Measurements from ENCODE around the gene AGAP1. TPM values are rescaled to one million over a fixed set of nuclear protein-coding genes. Genes with fewer than 3 reads are reported as not detected.

AGAP1 gene
- total RNA-seq, 3 donors from 2014 or later: 1.9 to 2.6 (median 2.1) TPM

- Mint-ChIP-seq H3K4me1 (ENCODE audit: low read depth) (no peaks in the 10 kb centered on the region), H3K9me3 (no peaks in the 10 kb centered on the region), H3K4me3 (no peak overlapping the region), H3K36me3 (ENCODE audit: insufficient read depth) (no peaks in the 10 kb centered on the region), H3K27me3 (ENCODE audit: low read depth) (peaks cover 5% of the 10 kb centered on the region)
- ATAC-seq: no peak
- DNase-seq: no peak
These were observed 349.1 kb downstream of the AGAP1 start for GRCh38 chr2:235842941-235843340.

- H3K9me3 Mint-ChIP-seq: no peaks in the 10 kb centered on the region
These were observed 349.9 kb downstream of the AGAP1 start for GRCh38 chr2:235843591-235844395.

GRCh38 chr2:235844561-235844960 lies 350.7 kb downstream of the AGAP1 start:
- H3K9me3 Mint-ChIP-seq: no peaks in the 10 kb centered on the region

More at GRCh38 chr2:235843591-235844395, 349.9 kb downstream of the AGAP1 start:
- no peaks in the 10 kb centered on the region for H3K4me1 Mint-ChIP-seq (ENCODE audit: low read depth)
- DNase-seq (no peak), ATAC-seq (no peak)
- H3K36me3 Mint-ChIP-seq (ENCODE audit: insufficient read depth): no peaks in the 10 kb centered on the region
- H3K27me3 Mint-ChIP-seq (ENCODE audit: low read depth): peaks cover 3% of the 10 kb centered on the region
- H3K4me3 Mint-ChIP-seq: no peak overlapping the region

GRCh38 chr2:235845245-235845644 lies 351.4 kb downstream of the AGAP1 start:
- no peaks in the 10 kb centered on the region for H3K9me3 Mint-ChIP-seq
- ATAC-seq: no peak
- no peaks in the 10 kb centered on the region for H3K27me3 Mint-ChIP-seq (ENCODE audit: low read depth)
- no peak for DNase-seq
- no peak overlapping the region for H3K4me3 Mint-ChIP-seq
- H3K36me3 Mint-ChIP-seq (ENCODE audit: insufficient read depth): no peaks in the 10 kb centered on the region
- H3K4me1 Mint-ChIP-seq (ENCODE audit: low read depth): no peaks in the 10 kb centered on the region

More at GRCh38 chr2:235844561-235844960, 350.7 kb downstream of the AGAP1 start:
- DNase-seq (no peak), ATAC-seq (no peak)
- Mint-ChIP-seq H3K4me3 (no peak overlapping the region), H3K4me1 (ENCODE audit: low read depth) (no peaks in the 10 kb centered on the region), H3K27me3 (ENCODE audit: low read depth) (no peaks in the 10 kb centered on the region), H3K36me3 (ENCODE audit: insufficient read depth) (no peaks in the 10 kb centered on the region)

GRCh38 chr2:235847576-235847975 lies 353.7 kb downstream of the AGAP1 start:
- Mint-ChIP-seq H3K27me3 (ENCODE audit: low read depth) (no peaks in the 10 kb centered on the region), H3K9me3 (no peaks in the 10 kb centered on the region), H3K4me3 (no peak overlapping the region), H3K36me3 (ENCODE audit: insufficient read depth) (no peaks in the 10 kb centered on the region), H3K4me1 (ENCODE audit: low read depth) (no peaks in the 10 kb centered on the region)
- DNase-seq (no peak), ATAC-seq (no peak)

GRCh38 chr2:235848055-235848454 lies 354.2 kb downstream of the AGAP1 start:
- H3K36me3 Mint-ChIP-seq (ENCODE audit: insufficient read depth): no peaks in the 10 kb centered on the region
- DNase-seq (no peak), ATAC-seq (no peak)
- no peak overlapping the region for H3K4me3 Mint-ChIP-seq
- no peaks in the 10 kb centered on the region for H3K27me3 Mint-ChIP-seq (ENCODE audit: low read depth)
- no peaks in the 10 kb centered on the region for H3K4me1 Mint-ChIP-seq (ENCODE audit: low read depth)
- no peaks in the 10 kb centered on the region for H3K9me3 Mint-ChIP-seq

- no peaks in the 10 kb centered on the region for H3K9me3 Mint-ChIP-seq
- no peak overlapping the region for H3K4me3 Mint-ChIP-seq
- H3K27me3 Mint-ChIP-seq (ENCODE audit: low read depth): no peaks in the 10 kb centered on the region
- H3K4me1 Mint-ChIP-seq (ENCODE audit: low read depth): no peaks in the 10 kb centered on the region
- no peaks in the 10 kb centered on the region for H3K36me3 Mint-ChIP-seq (ENCODE audit: insufficient read depth)
- DNase-seq: no peak
- no peak for ATAC-seq
These were observed 355.1 kb downstream of the AGAP1 start for GRCh38 chr2:235848946-235849345.

GRCh38 chr2:235849489-235849888 lies 355.6 kb downstream of the AGAP1 start:
- no peak for DNase-seq
- H3K36me3 Mint-ChIP-seq (ENCODE audit: insufficient read depth): no peaks in the 10 kb centered on the region

GRCh38 chr2:235850289-235850688 lies 356.4 kb downstream of the AGAP1 start:
- H3K27me3 Mint-ChIP-seq (ENCODE audit: low read depth): no peaks in the 10 kb centered on the region
- no peaks in the 10 kb centered on the region for H3K9me3 Mint-ChIP-seq
- ATAC-seq: no peak

More at GRCh38 chr2:235849489-235849888, 355.6 kb downstream of the AGAP1 start:
- Mint-ChIP-seq H3K9me3 (no peaks in the 10 kb centered on the region), H3K4me3 (peak overlapping the region; percentile 31), H3K4me1 (ENCODE audit: low read depth) (no peaks in the 10 kb centered on the region), H3K27me3 (ENCODE audit: low read depth) (no peaks in the 10 kb centered on the region)
- ATAC-seq: no peak

GRCh38 chr2:235850771-235851551 lies 357.1 kb downstream of the AGAP1 start:
- DNase-seq (no peak), ATAC-seq (no peak)
- Mint-ChIP-seq H3K9me3 (no peaks in the 10 kb centered on the region), H3K27me3 (ENCODE audit: low read depth) (no peaks in the 10 kb centered on the region), H3K4me3 (no peak overlapping the region), H3K36me3 (ENCODE audit: insufficient read depth) (no peaks in the 10 kb centered on the region), H3K4me1 (ENCODE audit: low read depth) (no peaks in the 10 kb centered on the region)

More at GRCh38 chr2:235850289-235850688, 356.4 kb downstream of the AGAP1 start:
- no peaks in the 10 kb centered on the region for H3K36me3 Mint-ChIP-seq (ENCODE audit: insufficient read depth)
- no peak overlapping the region for H3K4me3 Mint-ChIP-seq
- H3K4me1 Mint-ChIP-seq (ENCODE audit: low read depth): no peaks in the 10 kb centered on the region
- DNase-seq: no peak

GRCh38 chr2:235851828-235852525 lies 358.1 kb downstream of the AGAP1 start:
- Mint-ChIP-seq H3K27me3 (ENCODE audit: low read depth) (no peaks in the 10 kb centered on the region), H3K4me3 (no peak overlapping the region), H3K36me3 (ENCODE audit: insufficient read depth) (no peaks in the 10 kb centered on the region), H3K9me3 (no peaks in the 10 kb centered on the region), H3K4me1 (ENCODE audit: low read depth) (no peaks in the 10 kb centered on the region)
- ATAC-seq (no peak), DNase-seq (no peak)

GRCh38 chr2:235852526-235852920 lies 358.7 kb downstream of the AGAP1 start:
- no peaks in the 10 kb centered on the region for H3K9me3 Mint-ChIP-seq
- DNase-seq (no peak), ATAC-seq (no peak)
- no peaks in the 10 kb centered on the region for H3K36me3 Mint-ChIP-seq (ENCODE audit: insufficient read depth)
- no peaks in the 10 kb centered on the region for H3K27me3 Mint-ChIP-seq (ENCODE audit: low read depth)
- H3K4me3 Mint-ChIP-seq: no peak overlapping the region
- H3K4me1 Mint-ChIP-seq (ENCODE audit: low read depth): no peaks in the 10 kb centered on the region

GRCh38 chr2:235854276-235854675 lies 360.4 kb downstream of the AGAP1 start:
- no peaks in the 10 kb centered on the region for H3K9me3 Mint-ChIP-seq
- H3K36me3 Mint-ChIP-seq (ENCODE audit: insufficient read depth): no peaks in the 10 kb centered on the region
- no peak overlapping the region for H3K4me3 Mint-ChIP-seq
- H3K27me3 Mint-ChIP-seq (ENCODE audit: low read depth): no peaks in the 10 kb centered on the region
- DNase-seq (no peak), ATAC-seq (no peak)
- H3K4me1 Mint-ChIP-seq (ENCODE audit: low read depth): no peaks in the 10 kb centered on the region

GRCh38 chr2:235855011-235855410 lies 361.2 kb downstream of the AGAP1 start:
- DNase-seq (no peak), ATAC-seq (no peak)
- H3K27me3 Mint-ChIP-seq (ENCODE audit: low read depth): no peaks in the 10 kb centered on the region
- no peaks in the 10 kb centered on the region for H3K36me3 Mint-ChIP-seq (ENCODE audit: insufficient read depth)
- H3K4me1 Mint-ChIP-seq (ENCODE audit: low read depth): no peaks in the 10 kb centered on the region
- no peaks in the 10 kb centered on the region for H3K9me3 Mint-ChIP-seq
- H3K4me3 Mint-ChIP-seq: no peak overlapping the region
